Vagina (tissue), 2 donors: ENCODE results near the gene KIAA1755. TPM values are rescaled to one million over a fixed set of nuclear protein-coding genes. Genes with fewer than 3 reads are reported as not detected.

Experiments
- DNase-seq, 2 donors: peaks; one replicate each; pipeline ENCODE4 v3.0.0-alpha.2; 2017; ENCODE audit errors: extremely low spot score in 2 of 2
- H3K27ac ChIP-seq: fragments of 200-600 bp; sonication (generic); one replicate; pipeline ENCODE4 v1.5.1; 2019
- H3K27me3 ChIP-seq: fragments of 200-600 bp; sonication (generic); one replicate; pipeline ENCODE4 v1.5.1; 2019
- H3K36me3 ChIP-seq, 2 donors: fragments of 200-600 bp; sonication (generic); one replicate each; pipeline ENCODE4 v1.5.1; 2017 to 2019
- H3K4me1 ChIP-seq: fragments of 200-600 bp; sonication (generic); one replicate; pipeline ENCODE4 v1.5.1; 2019
- H3K4me3 ChIP-seq, 2 donors: fragments of 200-600 bp; sonication (generic); 1 replicate in 1 of 2; 2 replicates in 1 of 2; pipeline ENCODE4 v1.5.1; 2016 to 2019
- H3K9me3 ChIP-seq: fragments of 200-600 bp; sonication (generic); one replicate; pipeline ENCODE4 v1.5.1; 2019
- POLR2A ChIP-seq, 2 donors: fragments of 450-650 bp; IDR thresholded peaks; one replicate each; pipeline ENCODE4 v1.6.1; 2017; ENCODE audit warnings: antibody characterized with exemption in 2 of 2, mild to moderate bottlenecking in 2 of 2, moderate library complexity in 2 of 2
- POLR2AphosphoS5 ChIP-seq, 2 donors: sonication (generic); formaldehyde crosslinking; IDR thresholded peaks; one replicate each; pipeline ENCODE4 v1.9.0; 2017; ENCODE audit warnings: antibody characterized with exemption in 2 of 2, mild to moderate bottlenecking in 2 of 2, low read depth in 1 of 2; ENCODE audit not compliant: insufficient read depth in 1 of 2
- intact Hi-C: fragments of 100-400 bp; cut with DNase I; formaldehyde crosslinking; loops from one replicate; pipeline ENCODE4 v1.15.1; 2023
- total RNA-seq: library from RNA; depleted of rRNA; stranded (reverse); fragments of >200 nt; gene quantifications from one replicate; pipeline ENCODE4 v1.2.3, GENCODE V29; 2016
- TF ChIP-seq, protein P1 (sequence below), 3 experiments: fragments of 450-650 bp in 2 of 3; fragments of 200-600 bp in 1 of 3; sonication (generic) in 1 of 3; IDR thresholded peaks; one replicate each; pipeline ENCODE4 v1.5.1; 2017 to 2019; ENCODE audit warnings: antibody characterized with exemption in 3 of 3, mild to moderate bottlenecking in 2 of 3, moderate library complexity in 2 of 3

Gene KIAA1755
- total RNA-seq, 1 donor from 2014 or later, result 2.7 TPM

DNA sequence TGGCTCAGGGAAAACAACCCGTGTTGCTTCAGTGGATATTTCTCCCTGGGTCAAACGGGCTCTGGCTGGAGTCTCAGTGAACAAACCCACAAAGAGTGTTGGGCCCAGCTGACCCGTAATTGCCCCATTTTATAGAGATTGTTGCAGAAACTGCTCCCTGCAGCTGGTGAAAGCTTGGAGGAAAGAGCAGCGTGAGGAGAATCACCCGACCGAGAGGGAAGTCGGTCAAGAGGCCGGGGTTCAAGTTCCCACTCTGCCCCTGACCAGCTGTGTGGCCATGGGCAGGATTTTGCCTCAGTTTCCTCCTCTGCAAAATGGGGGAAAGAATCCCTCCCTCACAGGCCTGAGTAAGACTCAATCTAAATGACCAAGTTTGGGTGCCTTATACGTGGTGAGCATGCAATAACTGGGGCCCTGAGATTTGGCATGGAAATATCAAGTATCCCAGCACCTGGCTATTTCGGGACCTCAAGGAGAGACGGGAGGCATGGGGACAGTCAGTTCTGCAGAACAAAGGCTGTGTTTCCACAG lies 93.8 kb downstream of the KIAA1755 start:
- Histone ChIP-seq H3K36me3 (no peaks in the 10 kb centered on the region), H3K9me3 (no peaks in the 10 kb centered on the region), H3K4me3 (no peak overlapping the region), H3K4me1 (peaks cover 64% of the 10 kb centered on the region), H3K27me3 (no peaks in the 10 kb centered on the region), H3K27ac (peak overlapping the region; percentile 78)
- no peak for DNase-seq
- TF ChIP-seq POLR2A (IDR thresholded peaks at IDR 0.05) (no peak), POLR2AphosphoS5 (IDR thresholded peaks at IDR 0.05; ENCODE audit: insufficient read depth in 1 of 2, low read depth in 1 of 2) (no peak)
- TF ChIP-seq, protein P1, sequence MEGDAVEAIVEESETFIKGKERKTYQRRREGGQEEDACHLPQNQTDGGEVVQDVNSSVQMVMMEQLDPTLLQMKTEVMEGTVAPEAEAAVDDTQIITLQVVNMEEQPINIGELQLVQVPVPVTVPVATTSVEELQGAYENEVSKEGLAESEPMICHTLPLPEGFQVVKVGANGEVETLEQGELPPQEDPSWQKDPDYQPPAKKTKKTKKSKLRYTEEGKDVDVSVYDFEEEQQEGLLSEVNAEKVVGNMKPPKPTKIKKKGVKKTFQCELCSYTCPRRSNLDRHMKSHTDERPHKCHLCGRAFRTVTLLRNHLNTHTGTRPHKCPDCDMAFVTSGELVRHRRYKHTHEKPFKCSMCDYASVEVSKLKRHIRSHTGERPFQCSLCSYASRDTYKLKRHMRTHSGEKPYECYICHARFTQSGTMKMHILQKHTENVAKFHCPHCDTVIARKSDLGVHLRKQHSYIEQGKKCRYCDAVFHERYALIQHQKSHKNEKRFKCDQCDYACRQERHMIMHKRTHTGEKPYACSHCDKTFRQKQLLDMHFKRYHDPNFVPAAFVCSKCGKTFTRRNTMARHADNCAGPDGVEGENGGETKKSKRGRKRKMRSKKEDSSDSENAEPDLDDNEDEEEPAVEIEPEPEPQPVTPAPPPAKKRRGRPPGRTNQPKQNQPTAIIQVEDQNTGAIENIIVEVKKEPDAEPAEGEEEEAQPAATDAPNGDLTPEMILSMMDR (IDR thresholded peaks at IDR 0.05), result no peak
- intact Hi-C loops, result loop anchor here (5.0 kb wide), 2 partner anchors 51 to 94 kb away; no protein-coding TSS in a partner anchor

DNA sequence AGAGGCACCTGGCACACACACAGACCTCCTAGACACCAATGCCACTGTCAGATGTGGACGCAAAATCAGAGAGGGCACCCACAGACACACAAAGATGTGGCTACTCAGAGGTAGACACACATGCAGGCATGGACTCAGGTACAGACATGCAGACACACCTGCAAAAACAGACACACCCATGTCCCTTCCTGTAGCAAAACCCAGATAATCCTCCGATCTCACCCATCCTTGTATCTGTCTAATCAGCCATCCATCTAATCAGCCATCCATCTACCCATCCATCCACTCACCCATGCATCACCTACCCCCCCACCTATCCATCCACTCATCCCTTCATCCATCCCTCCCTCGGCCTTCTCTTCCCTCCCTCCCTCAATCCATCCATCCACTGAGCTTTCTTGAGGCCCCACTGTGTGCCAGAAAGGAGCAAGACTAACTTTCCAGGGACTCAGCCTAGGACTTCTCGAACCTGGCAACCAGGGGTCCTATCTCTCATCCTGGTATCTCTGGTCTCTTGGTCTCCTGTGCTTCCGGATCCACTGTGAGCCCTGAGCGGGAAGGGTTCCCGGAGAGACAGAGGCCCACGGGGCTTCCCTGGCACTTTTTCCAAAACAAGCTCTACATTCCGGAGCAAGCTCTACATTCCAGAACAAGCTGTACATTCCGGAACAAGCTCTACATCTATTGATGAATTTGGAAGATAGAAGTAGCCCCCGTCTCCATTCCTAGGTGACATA lies 94.4 kb downstream of the KIAA1755 start:
- intact Hi-C loops, result loop anchor here (5.0 kb wide), 2 partner anchors 51 to 94 kb away; no protein-coding TSS in a partner anchor
- Histone ChIP-seq H3K27me3 (no peaks in the 10 kb centered on the region), H3K27ac (peak overlapping the region; percentile 78)

DNA sequence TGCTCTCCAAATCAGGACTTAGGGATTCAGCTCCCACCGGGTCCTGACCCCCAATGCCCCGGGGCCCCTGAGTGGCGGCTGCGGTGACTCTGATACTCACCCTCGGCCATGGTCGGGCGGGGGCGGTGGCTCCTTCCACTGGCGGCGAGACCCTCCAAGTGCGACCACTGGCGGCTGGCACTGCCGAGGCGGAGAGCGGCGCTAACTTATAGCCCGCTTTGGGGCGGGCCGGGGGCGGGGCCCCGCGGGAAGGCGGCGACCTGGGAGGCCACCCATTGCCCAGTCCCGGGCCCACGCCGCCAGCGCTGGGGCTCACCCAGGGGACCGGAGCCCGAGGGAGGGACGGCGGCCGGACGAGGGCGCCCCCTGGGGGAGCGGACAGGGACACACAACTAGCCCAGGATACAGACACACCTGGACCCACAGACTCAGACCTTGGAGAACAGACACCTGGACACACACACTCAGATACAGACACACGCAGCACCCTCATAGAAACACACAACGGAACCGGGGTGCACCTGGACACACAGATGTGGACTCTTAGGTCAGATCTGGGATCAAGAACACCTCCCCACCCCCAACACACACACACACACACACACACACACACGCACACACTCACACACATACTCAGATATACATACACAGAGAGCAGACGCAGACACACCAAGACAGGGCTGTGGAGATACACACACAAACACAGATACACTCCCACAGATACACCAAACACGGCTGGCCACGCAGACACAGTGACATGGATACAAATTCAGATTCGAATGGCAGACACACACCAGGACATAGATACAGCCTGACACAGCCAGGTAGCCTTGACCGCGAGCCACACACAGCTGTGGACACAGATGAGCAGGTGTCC lies 95.2 kb downstream of the KIAA1755 start, which contains the start of gene TGM2:
TGM2 (minus strand) TSS at position 182 of the 877 bp plus-strand sequence; CDS start at position 110, 72 bp downstream.
- DNase-seq, result no peak
- no peak for TF ChIP-seq POLR2A (IDR thresholded peaks at IDR 0.05)
- TF ChIP-seq POLR2AphosphoS5 (IDR thresholded peaks at IDR 0.05; ENCODE audit: insufficient read depth in 1 of 2, low read depth in 1 of 2), result peak in 1 of 2 donors; percentile 66
- TF ChIP-seq, protein P1 (IDR thresholded peaks at IDR 0.05), result peak; percentile 39 to 88 (median 65)

More for the DNA sequence above, 94.4 kb downstream of the KIAA1755 start:
- H3K9me3 ChIP-seq, result no peaks in the 10 kb centered on the region
- H3K4me3 ChIP-seq, result no peak overlapping the region
- H3K4me1 ChIP-seq, result peaks cover 64% of the 10 kb centered on the region
- no peaks in the 10 kb centered on the region for H3K36me3 ChIP-seq
- TF ChIP-seq POLR2A (IDR thresholded peaks at IDR 0.05) (no peak), POLR2AphosphoS5 (IDR thresholded peaks at IDR 0.05; ENCODE audit: insufficient read depth in 1 of 2, low read depth in 1 of 2) (no peak)
- TF ChIP-seq, protein P1 (IDR thresholded peaks at IDR 0.05), result no peak
- DNase-seq, result no peak

DNA sequence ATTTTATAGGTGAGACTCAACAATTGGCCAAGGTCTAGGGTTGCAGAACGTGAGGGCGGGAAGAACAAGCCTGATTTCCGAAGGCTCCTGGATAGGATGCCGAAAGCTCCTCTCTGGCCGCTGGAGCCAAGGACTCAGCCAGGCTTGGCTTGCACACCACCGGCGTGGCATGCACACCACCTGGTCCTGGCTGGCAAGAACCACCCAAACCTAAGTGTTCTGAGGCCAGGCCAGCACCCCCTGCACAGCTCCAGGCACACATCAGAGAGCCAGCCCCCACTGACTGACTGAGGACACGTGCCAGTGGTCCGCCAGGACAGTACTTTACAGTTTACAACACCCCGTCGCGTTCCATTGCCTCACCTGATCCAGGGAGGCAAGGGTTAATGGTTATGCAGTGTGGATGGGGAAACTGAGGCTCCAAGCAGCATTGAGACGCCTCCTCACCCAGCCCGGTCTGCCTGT lies 95.9 kb downstream of the KIAA1755 start:
- Histone ChIP-seq H3K4me1 (peaks cover 71% of the 10 kb centered on the region), H3K36me3 (no peaks in the 10 kb centered on the region), H3K4me3 (peak overlapping the region; percentile 54 to 62), H3K27ac (peak overlapping the region; percentile 78), H3K9me3 (no peaks in the 10 kb centered on the region), H3K27me3 (no peaks in the 10 kb centered on the region)
- DNase-seq, result no peak
- TF ChIP-seq, protein P1 (IDR thresholded peaks at IDR 0.05), result no peak
- TF ChIP-seq POLR2AphosphoS5 (IDR thresholded peaks at IDR 0.05; ENCODE audit: insufficient read depth in 1 of 2, low read depth in 1 of 2) (no peak), POLR2A (IDR thresholded peaks at IDR 0.05) (no peak)
- intact Hi-C loops, result loop anchor here (5.0 kb wide), 2 partner anchors 53 to 92 kb away; no protein-coding TSS in a partner anchor

More for the DNA sequence above, 95.2 kb downstream of the KIAA1755 start, which contains the start of gene TGM2:
- H3K27me3 ChIP-seq, result no peaks in the 10 kb centered on the region
- no peaks in the 10 kb centered on the region for H3K9me3 ChIP-seq
- peak within 1 kb of the TSS; percentile 78 for H3K27ac ChIP-seq
- H3K36me3 ChIP-seq, result no peaks in the 10 kb centered on the region
- H3K4me3 ChIP-seq, result peak within 1 kb of the TSS; percentile 54 to 62
- intact Hi-C loops, result loop anchor here (5.0 kb wide), 2 partner anchors 52 to 93 kb away; no protein-coding TSS in a partner anchor
- H3K4me1 ChIP-seq, result peaks cover 67% of the 10 kb centered on the region
